Naive thymus-derived CD8-positive, alpha-beta T cell (primary cell): Measurements from ENCODE around the gene TNFSF13. TPM values are rescaled to one million over a fixed set of nuclear protein-coding genes. Genes with fewer than 3 reads are reported as not detected.
A peak's percentile ranks its signal among the peaks of the same experiment; 100 is the strongest.
"Not testable (repeated sequence)": the region's sequence is repeated elsewhere in the genome, so short reads cannot be mapped to it uniquely, and the experiment has no call there.

Source experiments
- ATAC-seq, 2 donors: fragments of 150-1000 bp; cut with Tn5 transposase in 1 of 2; sonication (Bioruptor Pico), chemical (Tn5 transposase) in 1 of 2; 1 replicate in 1 of 2; 2 replicates in 1 of 2; pipeline ENCODE4 v1.10.0; 2021; ENCODE audit warnings: mild to moderate bottlenecking in 2 of 2, moderate library complexity in 2 of 2
- POLR2A ChIA-PET: fragments of 350-600 bp; sonication (Branson Sonifier 250); formaldehyde crosslinking; loops from one replicate; lab custom pipeline; 2021; ENCODE audit warnings: antibody characterized with exemption; lab: Charles Lee
- DNase-seq, 10 donors: peaks; one replicate each; pipeline versions ENCODE4 v3.0.0 to v3.0.0-alpha.2; 2020 to 2022
- H3K27ac Mint-ChIP-seq, 10 donors: one replicate each; pipeline ENCODE4 v1.8.0; 2020 to 2022; ENCODE audit warnings: mild to moderate bottlenecking in 10 of 10, mixed read lengths in 10 of 10, moderate library complexity in 4 of 10, inconsistent platforms in 1 of 10
- H3K27me3 Mint-ChIP-seq, 5 donors: one replicate each; pipeline ENCODE4 v1.8.0; 2021 to 2022; ENCODE audit warnings: mixed read lengths in 5 of 5
- H3K36me3 Mint-ChIP-seq, 3 donors: one replicate each; pipeline ENCODE4 v1.8.0; 2020 to 2022; ENCODE audit warnings: mixed read lengths in 3 of 3, mild to moderate bottlenecking in 2 of 3, inconsistent platforms in 1 of 3
- H3K4me1 Mint-ChIP-seq, 4 donors: one replicate each; pipeline ENCODE4 v1.8.0; 2021 to 2022; ENCODE audit warnings: mixed read lengths in 4 of 4
- H3K4me3 Mint-ChIP-seq, 10 donors: one replicate each; pipeline ENCODE4 v1.8.0; 2020 to 2022; ENCODE audit warnings: mild to moderate bottlenecking in 10 of 10, mixed read lengths in 10 of 10, moderate library complexity in 6 of 10, inconsistent platforms in 1 of 10
- H3K9me3 Mint-ChIP-seq, 9 donors: one replicate each; pipeline ENCODE4 v1.8.0; 2020 to 2022; ENCODE audit warnings: mixed read lengths in 9 of 9, mild to moderate bottlenecking in 3 of 9, inconsistent platforms in 1 of 9, moderate library complexity in 1 of 9
- polyA plus RNA-seq, 3 donors: library from polyadenylated mRNA; unstranded; fragments of 300-500 nt; fragmentation: Illumina TruSeq; gene quantifications; one replicate each; pipeline ENCODE4 v1.2.3, GENCODE V29; 2021
- total RNA-seq, 8 experiments: library from RNA in 2 of 8; stranded (reverse) in 2 of 8; gene quantifications; one replicate each; pipeline ENCODE4 v1.2.3 and lab custom pipeline; 2021 to 2026

Gene TNFSF13
- total and polyA plus RNA-seq, 5 experiments from 2014 or later: 1.2 to 3.7 (median 2.9) TPM

- DNase-seq (no peak), ATAC-seq (no peak)
- no peaks in the 10 kb centered on the region for H3K27me3 Mint-ChIP-seq
- H3K27ac Mint-ChIP-seq: peak overlapping the region in 3 of 10 donors; percentile 8 to 76 (median 22)
- H3K9me3 Mint-ChIP-seq: no peaks in the 10 kb centered on the region
- H3K4me3 Mint-ChIP-seq: peak overlapping the region in 1 of 10 donors; percentile 2
- POLR2A ChIA-PET: interaction anchor here (0.8 to 2.8 kb wide), 3 partner anchors 13 to 103 kb away, joined by 3 to 12 read pairs (median 4); partner anchors contain the start of gene POLR2A
- H3K36me3 Mint-ChIP-seq: peaks cover 0 to 31% (median 2%) of the 10 kb centered on the region in 3 donors
- peaks cover 11 to 31% (median 28%) of the 10 kb centered on the region in 4 donors for H3K4me1 Mint-ChIP-seq
Observed at GRCh38 chr17:7587420-7588151, 29.0 kb downstream of the TNFSF13 start.

- no peak for DNase-seq
- H3K36me3 Mint-ChIP-seq: peaks cover 0 to 42% (median 4%) of the 10 kb centered on the region in 3 donors
- no peaks in the 10 kb centered on the region for H3K27me3 Mint-ChIP-seq
- H3K9me3 Mint-ChIP-seq: no peaks in the 10 kb centered on the region
- no peak overlapping the region for H3K4me3 Mint-ChIP-seq
- H3K27ac Mint-ChIP-seq: peak overlapping the region in 1 of 10 donors; percentile 38
- POLR2A ChIA-PET: interaction anchor here (0.7 to 2.8 kb wide), 12 partner anchors 8 to 430 kb away, joined by 3 to 12 read pairs (median 5); partner anchors contain the start of genes FXR2 and TP53
- peak in 1 of 2 donors; percentile 2 for ATAC-seq
- peaks cover 9 to 24% (median 22%) of the 10 kb centered on the region in 4 donors for H3K4me1 Mint-ChIP-seq
Observed at GRCh38 chr17:7588553-7589203, 30.1 kb downstream of the TNFSF13 start.

DNA sequence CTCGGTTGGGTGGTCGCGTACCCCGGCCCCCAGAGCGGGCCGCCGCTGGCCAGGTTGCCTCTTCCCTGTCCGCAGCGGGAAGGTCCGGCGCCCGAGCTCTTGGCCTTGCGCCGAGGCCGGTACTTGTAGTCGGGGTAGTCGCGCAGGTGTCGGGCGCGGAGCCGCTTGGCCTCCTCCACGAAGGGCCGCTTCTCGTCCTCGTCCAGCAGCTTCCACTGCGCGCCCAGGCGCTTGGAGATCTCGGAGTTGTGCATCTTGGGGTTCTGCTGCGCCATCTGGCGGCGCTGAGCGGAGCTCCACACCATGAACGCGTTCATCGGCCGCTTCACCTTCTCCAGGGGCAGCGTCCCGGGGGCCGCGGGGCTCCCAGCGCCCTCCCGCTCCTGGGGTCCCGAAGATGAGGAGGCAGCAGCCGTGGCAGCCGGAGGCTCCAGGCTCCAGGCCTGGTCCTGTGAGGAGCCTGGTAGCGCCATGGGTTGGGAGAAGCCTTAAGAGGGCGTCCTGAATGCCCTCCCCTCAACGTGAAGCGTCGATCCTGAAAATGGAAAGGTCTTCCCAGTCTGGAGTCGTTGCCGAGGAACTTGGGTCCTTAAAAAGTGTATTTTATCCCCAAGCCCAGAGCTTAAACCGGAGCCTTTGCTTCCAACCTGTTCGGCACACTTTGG, 30.8 kb downstream of the TNFSF13 start:
- Mint-ChIP-seq H3K9me3 (no peaks in the 10 kb centered on the region), H3K27ac (peak overlapping the region in 5 of 10 donors; percentile 17 to 69 (median 56)), H3K4me3 (no peak overlapping the region), H3K36me3 (peaks cover 0 to 48% (median 10%) of the 10 kb centered on the region in 3 donors), H3K27me3 (no peaks in the 10 kb centered on the region), H3K4me1 (peaks cover 6 to 19% (median 17%) of the 10 kb centered on the region in 4 donors)
- POLR2A ChIA-PET: interaction anchor here (0.6 to 2.8 kb wide), 14 partner anchors 8 to 430 kb away, joined by 3 to 12 read pairs (median 4); partner anchors contain the start of genes FXR2 and TP53
- DNase-seq (peak; percentile 53 to 84 (median 65)), ATAC-seq (peak; percentile 91 to 92)

DNA sequence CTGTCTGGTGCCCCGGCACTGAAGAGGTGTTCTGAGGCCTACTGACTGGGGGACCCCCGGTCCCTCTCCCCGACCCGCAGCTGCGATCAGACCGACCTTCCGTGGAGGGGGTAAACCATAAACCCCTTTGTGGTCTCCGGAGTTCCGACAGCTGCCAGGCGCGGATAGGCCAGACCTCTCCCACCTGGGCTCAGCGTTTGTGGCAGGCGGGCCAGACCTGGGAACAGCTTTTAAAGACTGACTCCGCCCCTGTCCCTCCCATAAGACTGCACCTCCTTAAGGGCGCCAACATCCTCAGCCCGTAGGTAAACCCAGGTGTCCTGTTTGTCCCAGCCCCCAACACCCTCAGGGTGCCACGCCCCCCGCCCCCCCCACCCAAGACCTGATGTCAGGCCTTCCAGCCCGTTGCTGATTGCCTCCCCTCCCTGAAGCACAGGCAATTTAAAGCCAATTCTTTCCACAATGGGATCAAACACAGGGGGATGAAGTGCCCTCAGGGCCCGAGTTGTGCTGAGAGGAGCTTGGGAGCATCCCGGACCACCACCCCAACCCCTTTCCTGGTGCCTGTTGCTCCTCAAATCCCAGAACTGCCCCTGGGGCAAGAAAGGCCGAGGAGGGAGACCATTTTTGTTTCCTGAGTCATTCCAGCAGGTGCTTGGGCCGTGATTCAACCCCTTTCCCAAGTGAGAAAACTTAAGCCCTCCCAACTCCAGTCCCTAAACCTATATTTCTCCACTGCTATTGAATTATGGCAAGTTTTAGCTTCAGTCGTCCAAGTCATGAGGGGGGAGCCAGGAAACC, 31.5 kb downstream of the TNFSF13 start, which contains the start of gene SOX15:
Gene SOX15 (minus strand): TSS at position 204 of the 801 bp plus-strand sequence. CDS start 418 bp downstream, outside the sequence.
- ATAC-seq (peak in 1 of 2 donors; percentile 18), DNase-seq (no peak)
- no peak within 1 kb of the TSS for H3K4me3 Mint-ChIP-seq
- H3K4me1 Mint-ChIP-seq: peaks cover 2 to 13% (median 9%) of the 10 kb centered on the region in 4 donors
- no peaks in the 10 kb centered on the region for H3K27me3 Mint-ChIP-seq
- H3K27ac Mint-ChIP-seq: peak within 1 kb of the TSS in 7 of 10 donors; percentile 11 to 80 (median 43)
- H3K36me3 Mint-ChIP-seq: peaks cover 0 to 53% (median 13%) of the 10 kb centered on the region in 3 donors
- POLR2A ChIA-PET: interaction anchor here (0.6 to 2.8 kb wide), 12 partner anchors 9 to 234 kb away, joined by 3 to 12 read pairs (median 5); partner anchors contain the start of genes FXR2 and TP53
- H3K9me3 Mint-ChIP-seq: no peaks in the 10 kb centered on the region

- no peak for DNase-seq
- Mint-ChIP-seq H3K4me1 (peaks cover 2 to 8% (median 6%) of the 10 kb centered on the region in 4 donors), H3K27me3 (no peaks in the 10 kb centered on the region), H3K36me3 (peaks cover 0 to 60% (median 17%) of the 10 kb centered on the region in 3 donors), H3K27ac (peak overlapping the region in 4 of 10 donors; percentile 11 to 80 (median 50)), H3K9me3 (no peaks in the 10 kb centered on the region), H3K4me3 (no peak overlapping the region)
- no peak for ATAC-seq
- POLR2A ChIA-PET: no interaction called here
Observed at GRCh38 chr17:7590743-7591142, 32.2 kb downstream of the TNFSF13 start.

DNA sequence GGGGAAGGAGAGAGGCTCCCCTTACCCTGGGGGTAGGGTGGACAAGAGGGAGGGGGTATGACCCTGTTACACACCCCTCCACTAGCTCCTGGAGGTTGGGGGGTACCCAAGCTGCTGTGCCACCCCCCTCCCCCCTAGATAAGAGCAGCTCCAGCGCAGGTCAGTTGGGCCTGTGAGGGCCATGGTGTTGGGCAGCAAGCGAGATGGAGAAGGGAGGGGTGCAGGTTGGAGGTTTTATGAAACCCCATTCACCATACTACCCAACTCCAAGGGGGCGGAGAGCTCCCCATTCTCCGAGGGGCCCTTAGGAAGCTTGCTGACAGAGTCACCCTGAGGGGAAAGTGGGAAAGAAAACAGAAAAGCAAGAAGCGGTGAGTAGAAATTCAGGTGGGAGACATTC, 33.0 kb downstream of the TNFSF13 start:
- H3K27me3 Mint-ChIP-seq: no peaks in the 10 kb centered on the region
- no peak overlapping the region for H3K4me3 Mint-ChIP-seq
- H3K4me1 Mint-ChIP-seq: peaks cover 2 to 7% (median 5%) of the 10 kb centered on the region in 4 donors
- ATAC-seq (no peak), DNase-seq (no peak)
- POLR2A ChIA-PET: no interaction called here
- H3K36me3 Mint-ChIP-seq: peaks cover 0 to 68% (median 20%) of the 10 kb centered on the region in 3 donors
- H3K27ac Mint-ChIP-seq: peak overlapping the region in 1 of 10 donors; percentile 76
- no peaks in the 10 kb centered on the region for H3K9me3 Mint-ChIP-seq

DNA sequence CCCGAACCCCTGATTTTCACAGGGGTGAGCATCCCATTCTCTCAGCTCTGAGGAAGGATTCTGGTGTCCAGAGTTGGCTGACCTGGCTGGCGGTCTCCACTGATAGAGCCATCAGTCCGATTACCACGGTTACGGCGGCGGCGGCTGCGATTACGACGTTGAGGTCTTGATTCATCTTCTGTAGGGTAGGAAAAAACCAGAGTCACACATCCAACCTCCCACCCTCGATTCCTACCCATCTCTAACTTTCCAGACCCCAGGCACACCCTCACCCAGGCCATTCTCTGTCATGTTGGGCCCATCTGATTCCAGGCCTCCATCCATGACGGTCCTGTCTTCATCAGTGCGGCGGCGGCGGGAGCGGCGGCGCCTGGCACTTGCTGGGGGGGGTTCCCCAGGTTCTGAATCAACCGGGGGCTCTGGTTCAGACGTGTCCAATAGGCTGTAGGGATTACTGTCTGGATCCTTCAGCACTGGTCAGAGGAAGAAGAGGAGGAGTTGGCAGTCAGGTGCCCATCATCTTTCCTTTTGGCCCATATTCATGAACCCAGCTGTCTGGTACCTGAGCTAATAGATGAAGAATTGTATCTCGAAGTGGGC, 34.0 kb downstream of the TNFSF13 start:
- Mint-ChIP-seq H3K9me3 (no peaks in the 10 kb centered on the region), H3K4me3 (no peak overlapping the region), H3K27ac (no peak overlapping the region), H3K4me1 (peaks cover under 1 to 7% (median 3%) of the 10 kb centered on the region in 4 donors), H3K36me3 (peaks cover 0 to 72% (median 23%) of the 10 kb centered on the region in 3 donors), H3K27me3 (no peaks in the 10 kb centered on the region)
- DNase-seq (no peak), ATAC-seq (no peak)
- POLR2A ChIA-PET: no interaction called here

GRCh38 chr17:7593296-7593695, 34.7 kb downstream of the TNFSF13 start:
- POLR2A ChIA-PET: no interaction called here
- no peak overlapping the region for H3K4me3 Mint-ChIP-seq
- H3K27ac Mint-ChIP-seq: peak overlapping the region in 2 of 10 donors; percentile 0 to 18
- no peaks in the 10 kb centered on the region for H3K27me3 Mint-ChIP-seq
- peaks cover 0 to 6% (median under 1%) of the 10 kb centered on the region in 4 donors for H3K4me1 Mint-ChIP-seq
- DNase-seq: no peak
- H3K36me3 Mint-ChIP-seq: peaks cover 0 to 70% (median 23%) of the 10 kb centered on the region in 3 donors
- no peaks in the 10 kb centered on the region for H3K9me3 Mint-ChIP-seq
- ATAC-seq: no peak

GRCh38 chr17:7597561-7597960, 39.0 kb downstream of the TNFSF13 start:
- POLR2A ChIA-PET, ATAC-seq, H3K4me1 Mint-ChIP-seq, DNase-seq, H3K27ac Mint-ChIP-seq, H3K4me3 Mint-ChIP-seq, H3K27me3 Mint-ChIP-seq, H3K9me3 Mint-ChIP-seq: not testable (repeated sequence)
- peaks cover 0 to 91% (median 36%) of the 10 kb centered on the region in 3 donors for H3K36me3 Mint-ChIP-seq

GRCh38 chr17:7606280-7606679, 47.7 kb downstream of the TNFSF13 start:
- no peak for ATAC-seq
- H3K27me3 Mint-ChIP-seq: no peaks in the 10 kb centered on the region

GRCh38 chr17:7610641-7611040, 52.1 kb downstream of the TNFSF13 start:
- Mint-ChIP-seq H3K27ac (peak overlapping the region in 4 of 10 donors; percentile 22 to 43 (median 37)), H3K36me3 (peaks cover 0 to 24% (median 4%) of the 10 kb centered on the region in 3 donors), H3K4me3 (peak overlapping the region in 4 of 10 donors; percentile 7 to 22 (median 11)), H3K4me1 (peaks cover 30 to 61% (median 52%) of the 10 kb centered on the region in 4 donors), H3K9me3 (no peaks in the 10 kb centered on the region), H3K27me3 (no peaks in the 10 kb centered on the region)
- POLR2A ChIA-PET: interaction anchor here (0.9 kb wide), 1 partner anchor 10 kb away, joined by 3 read pairs; no protein-coding TSS in a partner anchor
- DNase-seq (no peak), ATAC-seq (no peak)

More at GRCh38 chr17:7606280-7606679, 47.7 kb downstream of the TNFSF13 start:
- H3K27ac Mint-ChIP-seq: peak overlapping the region in 5 of 10 donors; percentile 12 to 55 (median 46)
- peak overlapping the region in 1 of 10 donors; percentile 1 for H3K4me3 Mint-ChIP-seq
- no peaks in the 10 kb centered on the region for H3K9me3 Mint-ChIP-seq
- POLR2A ChIA-PET: no interaction called here
- H3K36me3 Mint-ChIP-seq: peaks cover 0 to 60% (median 27%) of the 10 kb centered on the region in 3 donors
- DNase-seq: no peak
- H3K4me1 Mint-ChIP-seq: peaks cover 15 to 34% (median 24%) of the 10 kb centered on the region in 4 donors
